Heart right ventricle (tissue), 16 donors: ENCODE measurements around the gene TOE1. TPM values are rescaled to one million over a fixed set of nuclear protein-coding genes. Genes with fewer than 3 reads are reported as not detected.

Experiments used
- ATAC-seq, 8 donors: fragments of 200-7000 bp; cut with Tn5 transposase; one replicate each; pipeline ENCODE4 v1.9.1; 2020; ENCODE audit warnings: mild to moderate bottlenecking in 8 of 8, moderate library complexity in 8 of 8, moderate number of reproducible peaks in 1 of 8
- DNase-seq, 2 donors: peaks; one replicate each; pipeline ENCODE4 v3.0.0-alpha.2; 2020
- H3K27ac ChIP-seq, 10 donors: fragments of 200-600 bp; sonication (generic) in 2 of 10; one replicate each; pipeline versions ENCODE4 v1.5.0 to v1.8.0; 2020 to 2022; ENCODE audit warnings: mild to moderate bottlenecking in 3 of 10
- H3K27me3 ChIP-seq, 7 donors: fragments of 200-600 bp; one replicate each; pipeline ENCODE4 v1.8.0; 2021 to 2022; ENCODE audit warnings: mild to moderate bottlenecking in 2 of 7
- H3K36me3 ChIP-seq, 9 donors: fragments of 200-600 bp; sonication (generic) in 1 of 9; one replicate each; pipeline versions ENCODE4 v1.5.0 to v1.8.0; 2020 to 2022; ENCODE audit warnings: mild to moderate bottlenecking in 2 of 9
- H3K4me1 ChIP-seq, 9 donors: fragments of 200-600 bp; sonication (generic) in 1 of 9; one replicate each; pipeline versions ENCODE4 v1.5.0 to v1.8.0; 2020 to 2022; ENCODE audit warnings: mild to moderate bottlenecking in 4 of 9
- H3K4me3 ChIP-seq, 10 donors: fragments of 200-600 bp; sonication (generic) in 2 of 10; one replicate each; pipeline versions ENCODE4 v1.5.0 to v1.8.0; 2020 to 2022; ENCODE audit warnings: mild to moderate bottlenecking in 7 of 10, moderate library complexity in 2 of 10
- H3K9me3 ChIP-seq, 11 donors: fragments of 200-600 bp in 10 of 11; sonication (generic) in 2 of 11; one replicate each; pipeline versions ENCODE4 v1.5.0 to v1.8.0; 2013 to 2022; ENCODE audit warnings: mild to moderate bottlenecking in 2 of 11, control low read depth in 1 of 11, moderate library complexity in 1 of 11
- CTCF ChIP-seq, 9 donors: fragments of 200-600 bp; sonication (generic) in 2 of 9; IDR thresholded peaks; one replicate each; pipeline versions ENCODE4 v1.5.0 to v1.8.0; 2021 to 2022; ENCODE audit warnings: antibody characterized with exemption in 9 of 9, mild to moderate bottlenecking in 5 of 9, moderate library complexity in 1 of 9
- WGBS, 2 donors: extraction: QIAGEN DNeasy Blood & Tissue Kit; methylation state at CpG; one replicate each; pipeline ENCODE4 v1.1.7; 2013; ENCODE audit warnings: inconsistent platforms in 1 of 2; 5-methylcytosine and 5-hydroxymethylcytosine counted together
- intact Hi-C, 10 donors: fragments of 100-400 bp; cut with DNase I; formaldehyde crosslinking; loops; one replicate each; pipeline versions ENCODE4 v1.11.1 to v1.14.2; 2022
- polyA plus RNA-seq, 2 donors: library from polyadenylated mRNA; stranded (reverse); fragments of 200-250 nt; gene quantifications; one replicate each; pipeline ENCODE4 v1.2.3, GENCODE V29; 2013
- total RNA-seq, 10 donors: library from RNA; stranded (reverse); fragmentation: NEBNext Ultra II Directional in 3 of 10; extraction: Animal tissue kit (Norgen Biotek cat#: 25700) in 3 of 10; gene quantifications; one replicate each; pipeline versions ENCODE4 v1.2.1 to v1.2.4, GENCODE V29; 2021 to 2023
- donor health status: Arrhythmogenic right ventricular cardiomyopathy.
- donor health status: ischemic (EF 13 %, LVEDD 7.1; RV severe dilation, severe dysfunction).
- donor health status: healthy with polysubstance abuse.
- donor health status: DM: no; HTN: yes; CAD: no.
- donor health status: DM: no; HTN: no; CAD: no.
- donor health status: ischemic (EF 25% LVEDD 6.9; RV normal size, moderate dysfunction).
- donor health status: ischemic (EF 25% LVEDD 5.7; RV mildly dilated, moderate dysfunction).
- donor health status: healthy.
- donor health status: DM: yes; HTN: yes; CAD: no.
- donor health status: Ischemic cardiomyopathy.
- donor health status: ischemic (EF 35%, LVEDD 5.7; RV mildly dilated, moderate dysfunction).
- donor health status: nonischemic (EF 11% LVEDD 7.7; RV severe dilation, severe dysfunction).
- donor health status: DM: yes; HTN: yes; CAD: no.
- donor health status: PGD.
- donor health status: ischemic (EF 29% LVEDD 5.4; RV normal size, mild dysfunction).
- donor health status: nonischemic (EF 23%, LVEDD 6.1; RV moderate dilation, normal function).

TOE1 gene
- total and polyA plus RNA-seq, 12 donors, result 2.7 to 6.6 (median 4.1) TPM

GRCh38 chr1:45346473-45346872 lies 6.5 kb downstream of the TOE1 start:
- Histone ChIP-seq H3K36me3 (peaks cover 0 to 55% (median 30%) of the 10 kb centered on the region in 9 donors), H3K27me3 (no peaks in the 10 kb centered on the region), H3K27ac (no peak overlapping the region), H3K4me1 (peaks cover 8 to 42% (median 28%) of the 10 kb centered on the region in 9 donors), H3K4me3 (no peak overlapping the region), H3K9me3 (no peaks in the 10 kb centered on the region)
- WGBS, 2 donors, result 89 to 90% methylated on average over 2 of the region's 2 CpGs
- TF ChIP-seq CTCF (IDR thresholded peaks at IDR 0.05), result no peak
- DNase-seq (no peak), ATAC-seq (no peak)
- intact Hi-C loops, result no loop called here

GRCh38 chr1:45348020-45348419 lies 8.1 kb downstream of the TOE1 start:
- Histone ChIP-seq H3K36me3 (peaks cover 0 to 39% (median 17%) of the 10 kb centered on the region in 9 donors), H3K9me3 (no peaks in the 10 kb centered on the region), H3K27me3 (no peaks in the 10 kb centered on the region), H3K4me3 (no peak overlapping the region), H3K27ac (peak overlapping the region in 8 of 10 donors; percentile 44 to 82 (median 64)), H3K4me1 (peaks cover 8 to 34% (median 21%) of the 10 kb centered on the region in 9 donors)
- no peak for ATAC-seq
- 91 to 100% methylated on average over 2 of the region's 2 CpGs for WGBS, 2 donors
- TF ChIP-seq CTCF (IDR thresholded peaks at IDR 0.05), result no peak
- intact Hi-C loops, result no loop called here
- DNase-seq, result no peak

- TF ChIP-seq CTCF (IDR thresholded peaks at IDR 0.05), result no peak
- intact Hi-C loops, result no loop called here
- H3K27me3 ChIP-seq, result no peaks in the 10 kb centered on the region
- ATAC-seq (peak in 7 of 8 donors; percentile 2 to 50 (median 28)), DNase-seq (no peak)
- H3K4me1 ChIP-seq, result peaks cover 8 to 34% (median 21%) of the 10 kb centered on the region in 9 donors
- no peak overlapping the region for H3K4me3 ChIP-seq
- WGBS, 2 donors, result 15 to 16% methylated on average over 1 of the region's 1 CpG
- H3K9me3 ChIP-seq, result no peaks in the 10 kb centered on the region
- H3K36me3 ChIP-seq, result peaks cover 0 to 34% (median 12%) of the 10 kb centered on the region in 9 donors
- H3K27ac ChIP-seq, result peak overlapping the region in 9 of 10 donors; percentile 42 to 82 (median 57)
These were observed 8.6 kb downstream of the TOE1 start for GRCh38 chr1:45348609-45348965.

- DNase-seq (peak in 1 of 2 donors; percentile 32), ATAC-seq (peak; percentile 64 to 82 (median 74))
- TF ChIP-seq CTCF (IDR thresholded peaks at IDR 0.05), result no peak
- Histone ChIP-seq H3K27me3 (no peaks in the 10 kb centered on the region), H3K27ac (peak overlapping the region in 9 of 10 donors; percentile 42 to 82 (median 57)), H3K36me3 (peaks cover 0 to 28% (median 6%) of the 10 kb centered on the region in 9 donors), H3K9me3 (no peaks in the 10 kb centered on the region), H3K4me3 (no peak overlapping the region), H3K4me1 (peaks cover 8 to 34% (median 21%) of the 10 kb centered on the region in 9 donors)
- 30 to 32% methylated on average over 3 of the region's 3 CpGs for WGBS, 2 donors
- intact Hi-C loops, result no loop called here
These were observed 9.2 kb downstream of the TOE1 start for GRCh38 chr1:45348966-45349677.
